IMR-90 (cell line): ENCODE measurements around the gene TPSAB1. TPM values are rescaled to one million over a fixed set of nuclear protein-coding genes. Genes with fewer than 3 reads are reported as not detected.
A peak's percentile ranks its signal among the peaks of the same experiment; 100 is the strongest.

Source experiments
- ATAC-seq: fragments of 200-7000 bp; cut with Tn5 transposase; 2 replicates; pipeline ENCODE4 v1.9.1; 2020; ENCODE audit warnings: low read depth, mild to moderate bottlenecking, moderate library complexity
- BruUV-seq: library from RNA; stranded (reverse); fragments of 400-500 nt; replicated peaks from 2 replicates; lab custom pipeline; 2021; lab: Mats Ljungman, UMichigan
- CTCF ChIA-PET: fragments of 300-600 bp; formaldehyde crosslinking; extraction: SDS; loops from one replicate; lab custom pipeline; 2021; ENCODE audit warnings: antibody characterized with exemption; lab: Yijun Ruan, JAX
- POLR2A ChIA-PET: fragments of 300-600 bp; sonication (Branson Sonifier 250); formaldehyde crosslinking; loops from one replicate; lab custom pipeline; 2022; ENCODE audit warnings: antibody characterized with exemption; ENCODE audit not compliant: unreplicated experiment; lab: Charles Lee
- DNase-seq: peaks from one replicate; pipeline ENCODE4 v3.0.0; 2013
- H2AFZ ChIP-seq: replicated peaks from 2 replicates; pipeline ENCODE3; 2013; ENCODE audit warnings: low read length, mild to moderate bottlenecking; ENCODE audit not compliant: poor library complexity
- H2AK5ac ChIP-seq: 2 replicates; pipeline ENCODE4 v1.6.1; 2013; ENCODE audit warnings: low read depth, low read length, inconsistent platforms
- H2AK9ac ChIP-seq: replicated peaks from 2 replicates; pipeline ENCODE3; 2013; ENCODE audit warnings: mild to moderate bottlenecking, low read depth, low read length, moderate library complexity; ENCODE audit not compliant: poor library complexity
- H2BK120ac ChIP-seq: 2 replicates; pipeline ENCODE4 v1.6.1; 2013; ENCODE audit warnings: low read depth, low read length, inconsistent platforms
- H2BK15ac ChIP-seq: 3 replicates; pipeline ENCODE4 v1.6.1; 2013; ENCODE audit warnings: low read depth, low read length, inconsistent platforms
- H2BK20ac ChIP-seq: 2 replicates; pipeline ENCODE4 v1.6.1; 2013; ENCODE audit warnings: low read depth, mild to moderate bottlenecking, inconsistent platforms, low read length, moderate library complexity
- H2BK5ac ChIP-seq: 2 replicates; pipeline ENCODE4 v1.6.1; 2013; ENCODE audit warnings: mild to moderate bottlenecking, low read depth, low read length, inconsistent platforms; ENCODE audit not compliant: poor library complexity, severe bottlenecking
- H3K14ac ChIP-seq: replicated peaks from 2 replicates; pipeline ENCODE4 v1.6.1; 2013; ENCODE audit warnings: low read depth, low read length, inconsistent platforms
- H3K18ac ChIP-seq: 2 replicates; pipeline ENCODE4 v1.6.1; 2013; ENCODE audit warnings: low read depth, low read length, control low read depth
- H3K23ac ChIP-seq: 2 replicates; pipeline ENCODE4 v1.6.1; 2013; ENCODE audit warnings: low read depth, low read length, inconsistent platforms
- H3K27ac ChIP-seq: 2 replicates; pipeline ENCODE4 v1.5.1; 2013; ENCODE audit warnings: mild to moderate bottlenecking, control low read depth, low read length; ENCODE audit not compliant: insufficient read depth
- H3K27me3 ChIP-seq: 2 replicates; pipeline ENCODE4 v1.6.1; 2013; ENCODE audit warnings: low read length; ENCODE audit not compliant: control insufficient read depth, insufficient read depth
- H3K36me3 ChIP-seq: 2 replicates; pipeline ENCODE4 v1.6.1; 2013; ENCODE audit warnings: low read length, mixed read lengths; ENCODE audit not compliant: control insufficient read depth, insufficient read depth
- H3K4ac ChIP-seq: 2 replicates; pipeline ENCODE4 v1.6.1; 2013; ENCODE audit warnings: low read depth, low read length, inconsistent platforms
- H3K4me1 ChIP-seq: 2 replicates; pipeline ENCODE4 v1.6.1; 2013; ENCODE audit warnings: low read length, mixed read lengths; ENCODE audit not compliant: control insufficient read depth, insufficient read depth
- H3K4me2 ChIP-seq: 2 replicates; pipeline ENCODE4 v1.6.1; 2013; ENCODE audit warnings: low read depth, mild to moderate bottlenecking, control low read depth, low read length, moderate library complexity
- H3K4me3 ChIP-seq: 2 replicates; pipeline ENCODE4 v1.5.1; 2013; ENCODE audit warnings: low read depth, mild to moderate bottlenecking, control low read depth, low read length, moderate library complexity; ENCODE audit not compliant: insufficient read depth
- H3K56ac ChIP-seq: 2 replicates; pipeline ENCODE4 v1.6.1; 2013; ENCODE audit warnings: low read length, inconsistent platforms; ENCODE audit not compliant: insufficient read depth; ENCODE audit errors: extremely low read depth
- H3K79me1 ChIP-seq, 2 experiments: 2 replicates each; pipeline ENCODE4 v1.6.1; 2013; ENCODE audit warnings: low read length in 2 of 2, inconsistent platforms in 1 of 2, low read depth in 1 of 2
- H3K9ac ChIP-seq: 2 replicates; pipeline ENCODE4 v1.6.1; 2013; ENCODE audit warnings: low read depth, low read length, control low read depth
- H3K9me1 ChIP-seq: 2 replicates; pipeline ENCODE4 v1.6.1; 2013; ENCODE audit warnings: low read length, inconsistent platforms; ENCODE audit not compliant: insufficient read depth
- H3K9me3 ChIP-seq: 2 replicates; pipeline ENCODE4 v1.6.1; 2013; ENCODE audit warnings: low read length; ENCODE audit not compliant: control insufficient read depth, insufficient read depth
- H4K20me1 ChIP-seq: 2 replicates; pipeline ENCODE4 v1.6.1; 2013; ENCODE audit warnings: low read length, inconsistent platforms; ENCODE audit not compliant: insufficient read depth
- H4K5ac ChIP-seq: 2 replicates; pipeline ENCODE4 v1.6.1; 2013; ENCODE audit warnings: mild to moderate bottlenecking, low read depth, low read length, control low read depth
- H4K8ac ChIP-seq, 2 experiments: 2 replicates each; pipeline ENCODE4 v1.6.1; 2013; ENCODE audit warnings: low read depth in 2 of 2, low read length in 2 of 2, control low read depth in 1 of 2, inconsistent platforms in 1 of 2
- H4K91ac ChIP-seq: 2 replicates; pipeline ENCODE4 v1.6.1; 2013; ENCODE audit warnings: low read depth, low read length, inconsistent platforms; ENCODE audit not compliant: insufficient read depth
- ELK1 ChIP-seq: fragments of 150-350 bp; IDR thresholded peaks from 2 replicates; pipeline ENCODE4 v1.6.1; 2016; ENCODE audit warnings: low read depth, mild to moderate bottlenecking, low read length, moderate library complexity, borderline replicate concordance
- FOS ChIP-seq: fragments of 150-350 bp; IDR thresholded peaks from 2 replicates; pipeline ENCODE4 v1.6.1; 2016; ENCODE audit warnings: low read depth, low read length
- MAFK ChIP-seq: IDR thresholded peaks from 2 replicates; pipeline ENCODE4 v1.6.1; 2012; ENCODE audit warnings: low read depth, low read length, improper control_type of control experiment
- MAZ ChIP-seq: IDR thresholded peaks from 2 replicates; pipeline ENCODE4 v1.6.1; 2012; ENCODE audit warnings: low read depth, mild to moderate bottlenecking, low read length, improper control_type of control experiment, moderate library complexity, borderline replicate concordance
- NFE2L2 ChIP-seq: fragments of 150-350 bp; IDR thresholded peaks from 2 replicates; pipeline ENCODE4 v1.6.1; 2016; ENCODE audit warnings: low read depth, mild to moderate bottlenecking, low read length
- RFX5 ChIP-seq: IDR thresholded peaks from 2 replicates; pipeline ENCODE4 v1.8.0; 2012; ENCODE audit warnings: low read depth, mild to moderate bottlenecking, low read length, moderate library complexity
- SMC3 ChIP-seq: fragments of 150-350 bp; IDR thresholded peaks from 2 replicates; pipeline ENCODE4 v1.6.1; 2016; ENCODE audit warnings: low read depth, mild to moderate bottlenecking, antibody characterized with exemption, low read length, moderate library complexity
- WGBS, 2 experiments: methylation state at CpG; one replicate each; pipeline versions ENCODE4 v1.1.5 to v1.1.7; 2013; ENCODE audit warnings: missing lambda C conversion rate in 2 of 2; ENCODE audit not compliant: insufficient read length in 1 of 2; ENCODE audit errors: extremely low coverage in 2 of 2; 5-methylcytosine and 5-hydroxymethylcytosine counted together
- dilution Hi-C: fragments of 300-500 bp; cut with HindIII; formaldehyde crosslinking; loops from one replicate; pipeline ENCODE4 v1.14.3; 2018; ENCODE audit warnings: low sequenced_read_pairs; ENCODE audit not compliant: unreplicated experiment
- in situ Hi-C: fragments of 300-500 bp; cut with MboI; formaldehyde crosslinking; loops from 3 replicates; pipeline ENCODE4 v1.14.3; 2019; ENCODE audit warnings: low sequenced_read_pairs, inconsistent platforms, mixed read lengths
- intact Hi-C: fragments of 100-400 bp; cut with micrococcal nuclease; formaldehyde crosslinking; loops from 2 replicates; pipeline ENCODE4 v1.10.0; 2022
- polyA plus RNA-seq, 3 experiments: library from polyadenylated mRNA; depleted of rRNA; stranded (reverse); fragments of >200 nt; gene quantifications; 2 replicates each; pipeline ENCODE4 v1.2.3, GENCODE V29; 2012; ENCODE audit warnings: low replicate concordance in 1 of 3
- total RNA-seq: library from RNA; depleted of rRNA; stranded (reverse); fragments of >200 nt; gene quantifications from 2 replicates; pipeline ENCODE4 v1.2.3, GENCODE V29; 2012
- TF ChIP-seq, protein P1 (sequence below): fragments of 150-350 bp; IDR thresholded peaks from 2 replicates; pipeline ENCODE4 v1.6.1; 2017; ENCODE audit warnings: mild to moderate bottlenecking, antibody characterized with exemption, low read length, low read depth

Gene TPSAB1
- total and polyA plus RNA-seq, 2 of the 4 experiments (the other 2 are of a cell fraction), result not detected

DNA sequence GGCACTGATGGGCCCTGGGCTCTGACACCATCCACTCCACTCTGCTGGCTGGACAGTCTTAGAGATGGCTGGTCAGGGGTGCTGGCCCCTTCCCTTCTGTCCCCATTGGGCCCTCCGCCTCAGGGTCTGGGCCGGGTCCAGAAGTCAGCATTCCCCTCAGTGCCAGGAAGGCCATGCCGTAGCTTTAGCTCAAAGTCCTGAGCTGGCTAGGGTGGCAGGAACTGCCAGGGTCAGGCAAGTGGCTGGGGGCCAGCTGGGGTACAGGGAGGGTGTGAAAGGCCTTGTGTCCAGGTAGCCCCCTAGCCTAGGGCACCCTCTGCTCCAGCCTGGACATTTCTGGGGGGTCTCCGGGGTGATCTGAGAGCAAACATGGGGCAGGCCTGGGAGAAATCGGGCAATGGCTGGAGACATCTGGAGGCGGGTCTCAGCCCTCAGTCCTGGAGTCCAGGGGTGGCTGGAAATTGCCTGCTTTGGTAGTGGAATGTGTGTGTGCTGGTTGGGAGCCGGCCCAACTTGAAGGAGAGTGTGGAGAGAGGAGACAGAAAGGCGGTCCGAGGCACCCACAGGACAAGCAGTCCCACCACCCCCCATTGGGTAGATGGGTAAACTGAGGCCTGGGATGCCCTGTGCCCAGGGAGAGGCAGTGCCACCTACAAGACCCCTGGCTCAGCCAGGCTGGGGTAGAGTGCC lies 48.0 kb upstream of the TPSAB1 start:
- H4K8ac ChIP-seq, result no peak overlapping the region
- ChIA-PET POLR2A (no interaction called here), CTCF (no interaction called here)
- H3K4me3 ChIP-seq, result no peak overlapping the region
- H3K36me3 ChIP-seq, result no peaks in the 10 kb centered on the region
- H2AK5ac ChIP-seq, result no peak overlapping the region
- no peaks in the 10 kb centered on the region; the same call in 1 of the 2 replicates for H3K27me3 ChIP-seq
- in situ Hi-C loops (no loop called here), intact Hi-C loops (no loop called here), dilution Hi-C loops (no loop called here)
- H2AFZ ChIP-seq, result no peak overlapping the region
- H3K4me2 ChIP-seq, result no peak overlapping the region
- no peak overlapping the region for H3K9ac ChIP-seq
- H4K20me1 ChIP-seq, result peaks cover 14% of the 10 kb centered on the region
- H3K4me1 ChIP-seq, result no peaks in the 10 kb centered on the region
- no peak overlapping the region for H4K5ac ChIP-seq
- no peak overlapping the region for H2BK15ac ChIP-seq
- no peak overlapping the region for H3K14ac ChIP-seq
- WGBS, 2 experiments, result 80% methylated on average over 1 of the region's 9 CpGs; no CpG with 5 or more reads in 1 of the 2 experiments
- H2BK20ac ChIP-seq, result no peak overlapping the region
- ATAC-seq (no peak), DNase-seq (no peak)
- H2BK120ac ChIP-seq, result no peak overlapping the region
- H4K91ac ChIP-seq, result no peak overlapping the region
- H3K27ac ChIP-seq, result no peak overlapping the region
- no peak overlapping the region for H3K4ac ChIP-seq
- no peak for TF ChIP-seq NFE2L2
- no peak for TF ChIP-seq ELK1
- TF ChIP-seq SMC3, result no peak
- TF ChIP-seq RFX5, result no peak
- TF ChIP-seq, protein P1, sequence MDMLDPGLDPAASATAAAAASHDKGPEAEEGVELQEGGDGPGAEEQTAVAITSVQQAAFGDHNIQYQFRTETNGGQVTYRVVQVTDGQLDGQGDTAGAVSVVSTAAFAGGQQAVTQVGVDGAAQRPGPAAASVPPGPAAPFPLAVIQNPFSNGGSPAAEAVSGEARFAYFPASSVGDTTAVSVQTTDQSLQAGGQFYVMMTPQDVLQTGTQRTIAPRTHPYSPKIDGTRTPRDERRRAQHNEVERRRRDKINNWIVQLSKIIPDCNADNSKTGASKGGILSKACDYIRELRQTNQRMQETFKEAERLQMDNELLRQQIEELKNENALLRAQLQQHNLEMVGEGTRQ, result no peak
- TF ChIP-seq MAFK, result no peak
- no peak for TF ChIP-seq MAZ
- no peak for TF ChIP-seq FOS
- no peaks in the 10 kb centered on the region for H3K9me3 ChIP-seq
- no TSS peak for BruUV-seq
- H2BK5ac ChIP-seq, result no peak overlapping the region
- H3K79me1 ChIP-seq, result no peaks in the 10 kb centered on the region
- peak overlapping the region; percentile 88 for H2AK9ac ChIP-seq
- H3K18ac ChIP-seq, result no peak overlapping the region
- no peak overlapping the region for H3K23ac ChIP-seq
- no peak overlapping the region for H3K56ac ChIP-seq
- no peaks in the 10 kb centered on the region for H3K9me1 ChIP-seq
